22Rv1 (cell line): ENCODE results near the gene PUM2.

Experiments
- H3K27ac ChIP-seq: fragments of 450-650 bp; 2 replicates; pipeline ENCODE4 v1.5.1; 2017
- ZFX ChIP-seq: fragments of 450-650 bp; IDR thresholded peaks from 2 replicates; pipeline ENCODE4 v1.6.1; 2017; ENCODE audit warnings: antibody characterized with exemption, borderline replicate concordance
- TF ChIP-seq, protein P1 (sequence below): fragments of 450-650 bp; IDR thresholded peaks from 2 replicates; pipeline ENCODE4 v1.5.1; 2017; ENCODE audit warnings: mild to moderate bottlenecking

Gene PUM2

DNA sequence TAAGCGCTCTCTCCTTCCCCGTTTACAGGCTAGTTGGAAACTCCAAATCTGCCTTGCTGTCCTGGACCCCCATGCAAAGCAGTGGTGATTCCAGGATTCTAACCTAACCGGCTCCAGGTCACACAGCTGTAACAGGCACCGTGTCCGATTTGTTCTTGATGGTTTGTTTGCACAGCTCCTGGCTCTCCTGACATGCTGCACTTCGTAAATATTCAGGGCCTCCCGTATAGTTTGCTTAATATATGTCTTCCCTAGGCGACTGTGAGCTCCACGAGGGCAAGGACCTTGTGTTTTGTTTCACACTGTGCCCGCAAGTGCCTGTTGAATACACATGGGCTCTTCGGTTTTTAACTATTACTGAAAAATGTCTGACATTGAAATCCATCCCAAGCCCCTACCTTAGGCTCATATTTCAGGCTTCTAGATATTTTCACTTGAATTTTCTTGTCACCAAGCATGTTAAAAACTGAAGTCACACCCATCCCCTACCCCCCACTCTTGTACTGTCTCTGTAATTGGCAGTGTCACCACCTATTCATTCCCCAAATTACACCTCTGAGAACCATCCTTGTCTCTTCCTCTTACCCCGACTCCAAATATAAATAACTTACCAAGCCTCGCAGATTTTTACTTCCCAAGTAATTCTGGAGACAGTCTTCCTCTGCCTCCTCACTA, 1.0 kb upstream of the PUM2 start:
- peak overlapping the region; percentile 98 for H3K27ac ChIP-seq
- no peak for TF ChIP-seq ZFX
- TF ChIP-seq, protein P1, sequence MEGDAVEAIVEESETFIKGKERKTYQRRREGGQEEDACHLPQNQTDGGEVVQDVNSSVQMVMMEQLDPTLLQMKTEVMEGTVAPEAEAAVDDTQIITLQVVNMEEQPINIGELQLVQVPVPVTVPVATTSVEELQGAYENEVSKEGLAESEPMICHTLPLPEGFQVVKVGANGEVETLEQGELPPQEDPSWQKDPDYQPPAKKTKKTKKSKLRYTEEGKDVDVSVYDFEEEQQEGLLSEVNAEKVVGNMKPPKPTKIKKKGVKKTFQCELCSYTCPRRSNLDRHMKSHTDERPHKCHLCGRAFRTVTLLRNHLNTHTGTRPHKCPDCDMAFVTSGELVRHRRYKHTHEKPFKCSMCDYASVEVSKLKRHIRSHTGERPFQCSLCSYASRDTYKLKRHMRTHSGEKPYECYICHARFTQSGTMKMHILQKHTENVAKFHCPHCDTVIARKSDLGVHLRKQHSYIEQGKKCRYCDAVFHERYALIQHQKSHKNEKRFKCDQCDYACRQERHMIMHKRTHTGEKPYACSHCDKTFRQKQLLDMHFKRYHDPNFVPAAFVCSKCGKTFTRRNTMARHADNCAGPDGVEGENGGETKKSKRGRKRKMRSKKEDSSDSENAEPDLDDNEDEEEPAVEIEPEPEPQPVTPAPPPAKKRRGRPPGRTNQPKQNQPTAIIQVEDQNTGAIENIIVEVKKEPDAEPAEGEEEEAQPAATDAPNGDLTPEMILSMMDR = no peak

DNA sequence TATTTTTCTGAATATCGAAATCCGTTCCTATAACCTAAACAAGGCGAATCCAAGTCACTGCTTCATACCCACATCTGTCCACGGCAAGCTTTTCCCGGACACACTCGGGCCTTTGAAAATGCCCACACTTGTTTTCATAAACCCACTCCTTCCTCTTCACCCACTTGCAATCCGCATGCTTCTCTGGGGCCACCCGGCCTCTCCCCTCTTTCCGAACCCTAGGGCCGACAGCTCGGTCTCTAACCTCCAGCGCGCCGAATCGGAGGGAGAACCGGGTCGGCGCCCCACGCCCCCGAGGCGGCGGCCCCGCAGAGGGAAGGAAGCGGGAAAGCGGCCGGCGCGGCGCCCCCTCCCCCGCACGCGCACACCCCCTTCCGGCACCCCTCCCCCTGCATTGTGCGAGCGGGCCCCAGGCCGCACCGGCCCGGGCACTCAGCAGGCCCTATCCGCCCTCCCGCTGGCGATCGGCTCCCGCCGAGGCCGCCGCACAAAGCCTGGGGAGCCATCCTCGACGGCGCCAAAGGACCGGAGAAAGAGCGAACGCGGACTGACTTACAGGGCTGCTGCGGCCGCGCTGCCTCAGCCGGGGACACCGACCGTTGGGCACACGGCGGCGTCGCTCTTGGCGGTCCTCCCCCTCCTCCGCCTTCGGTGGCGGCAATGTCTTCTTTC, 467 bp downstream of the PUM2 start:
- TF ChIP-seq, protein P1 = no peak
- no peak for TF ChIP-seq ZFX
- H3K27ac ChIP-seq = peak overlapping the region; percentile 98

DNA sequence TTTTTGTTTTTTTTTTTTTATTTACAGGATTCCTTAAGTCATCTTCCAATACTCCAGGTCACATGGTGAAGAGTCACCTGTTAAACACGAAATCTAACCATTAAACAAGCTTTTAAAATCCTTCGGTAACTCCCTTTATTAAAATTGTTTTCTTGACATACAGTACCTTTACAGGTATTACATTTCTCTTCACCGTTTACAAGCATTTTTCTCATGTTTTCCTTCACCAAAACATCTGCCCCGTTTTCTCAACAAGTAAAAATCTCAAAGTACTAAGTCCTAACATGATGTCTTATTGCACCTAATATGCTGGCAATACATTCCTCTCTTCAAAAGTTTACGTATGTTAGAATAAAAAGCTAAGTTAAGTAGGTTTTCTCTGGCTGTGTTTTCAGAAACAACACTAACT, 1.1 kb downstream of the PUM2 start:
- no peak for TF ChIP-seq ZFX
- TF ChIP-seq, protein P1 = no peak
- H3K27ac ChIP-seq = peak overlapping the region; percentile 98

DNA sequence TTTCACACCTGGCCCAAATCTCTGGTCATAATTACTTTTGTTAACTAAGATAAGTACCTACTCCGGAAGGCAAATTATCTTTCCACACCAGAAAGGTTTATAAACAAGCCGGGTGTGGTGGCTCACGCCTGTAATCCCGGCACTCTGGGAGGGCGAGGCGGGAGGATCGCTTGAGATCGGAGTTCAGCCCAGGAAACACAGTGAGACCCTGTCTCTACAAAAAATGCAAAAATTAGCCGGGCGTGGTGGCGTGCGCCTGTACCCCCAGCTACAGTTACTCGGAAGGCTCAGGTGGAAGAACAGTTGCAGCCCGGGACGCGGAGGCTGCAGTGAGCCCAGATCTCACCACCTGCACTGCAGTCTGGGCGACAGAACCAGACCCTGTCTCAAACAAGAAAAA, 2.1 kb downstream of the PUM2 start:
- TF ChIP-seq, protein P1 = no peak
- no peak for TF ChIP-seq ZFX
- H3K27ac ChIP-seq = no peak overlapping the region

DNA sequence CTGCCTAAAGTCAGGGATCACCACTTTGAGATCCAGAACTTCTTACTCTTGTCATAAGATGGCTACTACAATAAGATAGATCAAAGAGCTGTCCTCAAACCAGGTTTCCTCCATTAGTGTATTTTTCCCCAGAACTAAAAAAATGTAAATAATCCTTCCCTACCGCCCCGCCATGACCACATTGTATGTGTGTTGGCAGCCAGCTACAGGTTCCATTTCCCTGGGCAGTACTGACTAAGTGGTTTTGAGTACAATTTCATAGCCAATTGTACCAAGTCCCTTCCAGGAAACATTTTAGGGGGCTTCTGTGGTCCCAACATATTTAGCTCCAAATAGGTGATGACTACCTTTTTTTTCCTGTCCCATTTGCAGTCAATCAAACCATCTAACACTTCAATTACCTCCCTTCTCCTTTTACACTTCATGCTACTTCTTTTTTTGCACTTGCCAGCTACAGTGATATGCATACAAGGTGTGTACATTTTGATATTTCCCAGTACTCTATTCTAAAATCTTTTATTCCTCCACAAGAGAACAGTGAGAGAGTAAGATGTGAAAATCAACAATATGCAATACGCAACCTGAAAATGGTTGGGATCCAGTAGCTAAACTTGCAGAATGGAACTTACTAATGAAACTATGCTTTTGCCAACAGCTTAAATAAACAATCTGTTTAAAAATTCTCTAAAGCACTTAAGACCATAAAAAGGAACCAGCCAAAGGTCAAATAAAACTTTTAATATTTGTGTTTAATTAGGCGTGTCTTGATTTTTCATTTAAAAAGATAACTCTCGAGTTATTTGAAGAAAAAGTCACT, 3.9 kb downstream of the PUM2 start:
- peak overlapping the region; percentile 27; the same call in 1 of the 2 replicates for H3K27ac ChIP-seq
- TF ChIP-seq, protein P1 = no peak
- TF ChIP-seq ZFX = no peak

DNA sequence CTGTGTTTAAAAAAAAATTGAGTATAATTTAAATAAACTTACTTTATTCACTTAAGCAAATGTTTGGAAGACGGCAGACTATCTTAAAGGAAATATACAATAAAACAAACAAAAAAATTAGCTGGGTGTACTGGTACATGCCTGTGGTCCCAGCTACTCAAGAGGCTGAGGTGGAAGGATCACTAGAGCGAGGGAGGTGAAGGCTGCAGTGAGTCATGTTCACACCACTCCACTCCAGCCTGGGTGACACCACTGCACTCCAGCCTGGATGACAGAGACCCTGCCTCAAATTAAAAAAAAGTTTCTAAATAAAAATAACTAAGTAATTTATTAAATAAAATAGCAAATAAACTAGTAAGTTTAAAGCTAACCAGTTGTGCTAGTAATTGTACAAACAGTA, 7.5 kb downstream of the PUM2 start:
- TF ChIP-seq, protein P1 = no peak
- TF ChIP-seq ZFX = no peak
- no peak overlapping the region for H3K27ac ChIP-seq
